SK-N-SH (cell line): ENCODE results near the gene ASGR1. TPM values are rescaled to one million over a fixed set of nuclear protein-coding genes. Genes with fewer than 3 reads are reported as not detected.

ENCODE experiments used
- CTCF ChIA-PET: fragments of 300-600, 350-600 bp; formaldehyde crosslinking; extraction: SDS; loops from one replicate; lab custom pipeline; 2021; lab: Yijun Ruan, JAX
- POLR2A ChIA-PET: fragments of 350-600 bp; sonication (Branson Sonifier 250); formaldehyde crosslinking; extraction: SDS; loops from one replicate; lab custom pipeline; 2020; ENCODE audit warnings: antibody characterized with exemption, inconsistent platforms; lab: Yijun Ruan, JAX
- DNase-seq: peaks from one replicate; pipeline ENCODE4 v3.0.0; 2012
- H2AFZ ChIP-seq: fragments of 200-600 bp; sonication (generic); 2 replicates; pipeline ENCODE4 v1.8.1; 2016; ENCODE audit warnings: antibody characterized with exemption, mild to moderate bottlenecking, low read depth
- H3F3A ChIP-seq: fragments of 200-600 bp; sonication (generic); replicated peaks from 2 replicates; pipeline ENCODE3; 2016; ENCODE audit warnings: antibody characterized with exemption, mild to moderate bottlenecking; ENCODE audit not compliant: insufficient read depth
- H3K27ac ChIP-seq, 2 experiments: fragments of 200-500 bp in 1 of 2; fragments of 200-600 bp in 1 of 2; sonication (Bioruptor generic) in 1 of 2; sonication (generic), shearing (Covaris generic) in 1 of 2; 2 replicates each; pipeline versions ENCODE4 v1.5.1 to v1.6.1; 2014 to 2016; ENCODE audit warnings: low read depth in 2 of 2, inconsistent platforms in 1 of 2, low read length in 1 of 2, mild to moderate bottlenecking in 1 of 2, mixed read lengths in 1 of 2
- H3K27me3 ChIP-seq: fragments of 200-600 bp; sonication (generic), shearing (Covaris generic); 2 replicates; pipeline ENCODE4 v1.6.1; 2016; ENCODE audit warnings: mixed run types; ENCODE audit not compliant: insufficient read depth
- H3K36me3 ChIP-seq, 2 experiments: fragments of 200-500 bp in 1 of 2; fragments of 200-600 bp in 1 of 2; sonication (Bioruptor generic) in 1 of 2; sonication (generic) in 1 of 2; replicated peaks in 1 of 2; 2 replicates each; pipeline versions ENCODE3 to v1.5.1; 2014 to 2016; ENCODE audit warnings: low read length in 1 of 2, mild to moderate bottlenecking in 1 of 2; ENCODE audit not compliant: insufficient read depth in 2 of 2, control insufficient read depth in 1 of 2
- H3K4me1 ChIP-seq, 2 experiments: fragments of 200-500 bp in 1 of 2; fragments of 200-600 bp in 1 of 2; sonication (Bioruptor generic) in 1 of 2; sonication (generic), shearing (Covaris generic) in 1 of 2; 2 replicates each; pipeline versions ENCODE4 v1.5.1 to v1.6.1; 2014 to 2016; ENCODE audit warnings: low read depth in 1 of 2, low read length in 1 of 2, mixed run types in 1 of 2; ENCODE audit not compliant: insufficient read depth in 2 of 2, control insufficient read depth in 1 of 2
- H3K4me2 ChIP-seq: fragments of 200-600 bp; sonication (generic), shearing (Covaris generic); 2 replicates; pipeline ENCODE4 v1.6.1; 2017; ENCODE audit warnings: mixed run types
- H3K4me3 ChIP-seq, 2 experiments: fragments of 200-500 bp in 1 of 2; fragments of 200-600 bp in 1 of 2; sonication (Bioruptor generic) in 1 of 2; sonication (generic), shearing (Covaris generic) in 1 of 2; 2 replicates each; pipeline versions ENCODE4 v1.5.1 to v1.8.1; 2014 to 2016; ENCODE audit warnings: low read depth in 2 of 2, inconsistent platforms in 1 of 2, low read length in 1 of 2, mild to moderate bottlenecking in 1 of 2, mixed read lengths in 1 of 2, moderate library complexity in 1 of 2
- H3K79me2 ChIP-seq: fragments of 200-600 bp; sonication (generic); 2 replicates; pipeline ENCODE4 v1.8.1; 2017; ENCODE audit warnings: mild to moderate bottlenecking; ENCODE audit not compliant: insufficient read depth
- H3K9ac ChIP-seq: fragments of 200-600 bp; sonication (generic); 2 replicates; pipeline ENCODE4 v1.6.1; 2017; ENCODE audit warnings: mixed run types
- H3K9me2 ChIP-seq: fragments of 200-600 bp; sonication (generic); 2 replicates; pipeline ENCODE4 v1.6.1; 2017; ENCODE audit warnings: mixed run types
- H3K9me3 ChIP-seq: fragments of 200-600 bp; sonication (generic); 2 replicates; pipeline ENCODE4 v1.6.1; 2017; ENCODE audit warnings: mixed run types, mild to moderate bottlenecking, moderate library complexity
- H4K20me1 ChIP-seq: fragments of 200-600 bp; sonication (generic); 2 replicates; pipeline ENCODE4 v1.6.1; 2017; ENCODE audit warnings: mild to moderate bottlenecking, mixed run types; ENCODE audit not compliant: insufficient read depth
- ELF1 ChIP-seq: IDR thresholded peaks from 2 replicates; pipeline ENCODE4 v1.4.0; 2012
- EP300 ChIP-seq, 2 experiments: IDR thresholded peaks; 2 replicates each; pipeline versions ENCODE4 v1.4.0 to v1.6.1; 2012; ENCODE audit warnings: borderline replicate concordance in 1 of 2, low read depth in 1 of 2, low read length in 1 of 2
- FOSL2 ChIP-seq: IDR thresholded peaks from 2 replicates; pipeline ENCODE4 v1.4.0; 2012; ENCODE audit warnings: low read depth, mild to moderate bottlenecking, moderate library complexity, borderline replicate concordance
- GABPA ChIP-seq: IDR thresholded peaks from 2 replicates; pipeline ENCODE4 v1.4.0; 2012; ENCODE audit warnings: low read depth, mild to moderate bottlenecking
- GATA2 ChIP-seq: sonication (generic); formaldehyde crosslinking; IDR thresholded peaks from 2 replicates; pipeline ENCODE4 v1.5.0; 2020; ENCODE audit warnings: mild to moderate bottlenecking, missing genetic modification reagents
- MEF2A ChIP-seq: IDR thresholded peaks from 2 replicates; pipeline ENCODE4 v1.4.0; 2012; ENCODE audit warnings: low read depth, borderline replicate concordance
- MXI1 ChIP-seq: IDR thresholded peaks from 2 replicates; pipeline ENCODE4 v1.6.1; 2012; ENCODE audit warnings: mild to moderate bottlenecking, low read depth, low read length, improper control_type of control experiment
- NRF1 ChIP-seq: IDR thresholded peaks from 2 replicates; pipeline ENCODE4 v1.6.1; 2012; ENCODE audit warnings: low read depth, mild to moderate bottlenecking, low read length
- POLR2AphosphoS5 ChIP-seq: IDR thresholded peaks from 2 replicates; pipeline ENCODE4 v1.6.1; 2012; ENCODE audit warnings: low read depth, low read length
- RAD21 ChIP-seq: IDR thresholded peaks from 2 replicates; pipeline ENCODE4 v1.6.1; 2012; ENCODE audit warnings: mild to moderate bottlenecking, low read length
- RFX5 ChIP-seq: IDR thresholded peaks from 2 replicates; pipeline ENCODE4 v1.6.1; 2012; ENCODE audit warnings: mild to moderate bottlenecking, improper control_type of control experiment, low read length
- SIN3A ChIP-seq: IDR thresholded peaks from 2 replicates; pipeline ENCODE4 v1.6.1; 2012; ENCODE audit warnings: low read depth, mild to moderate bottlenecking, low read length, moderate library complexity, borderline replicate concordance
- SMC3 ChIP-seq: IDR thresholded peaks from 2 replicates; pipeline ENCODE4 v1.6.1; 2012; ENCODE audit warnings: low read depth, low read length, improper control_type of control experiment
- TAF1 ChIP-seq: IDR thresholded peaks from 2 replicates; pipeline ENCODE4 v1.6.1; 2012; ENCODE audit warnings: low read depth, mild to moderate bottlenecking, low read length, moderate library complexity, borderline replicate concordance
- TCF12 ChIP-seq: IDR thresholded peaks from 2 replicates; pipeline ENCODE4 v1.4.0; 2012
- USF1 ChIP-seq: IDR thresholded peaks from 2 replicates; pipeline ENCODE4 v1.4.0; 2012; ENCODE audit warnings: low read depth, borderline replicate concordance
- ZBTB33 ChIP-seq: IDR thresholded peaks from 2 replicates; pipeline ENCODE4 v1.4.0; 2012; ENCODE audit warnings: low read depth, borderline replicate concordance
- WGBS: methylation state at CpG from one replicate; pipeline ENCODE4 v1.1.6; 2017; ENCODE audit warnings: low lambda C conversion rate; 5-methylcytosine and 5-hydroxymethylcytosine counted together
- polyA plus RNA-seq, 3 experiments: library from polyadenylated mRNA; depleted of rRNA; stranded (reverse); fragments of >200 nt; gene quantifications; 2 replicates each; pipeline ENCODE4 v1.2.3, GENCODE V29; 2012
- TF ChIP-seq, protein P1 (sequence below): IDR thresholded peaks from 2 replicates; pipeline ENCODE4 v1.6.1; 2012; ENCODE audit warnings: mild to moderate bottlenecking, low read depth, low read length, moderate library complexity

The ASGR1 gene
- polyA plus RNA-seq, 1 of the 3 experiments (the other 2 are of a cell fraction) = 2.1 TPM

- no peak overlapping the region for H3K27ac ChIP-seq
- WGBS = 31% methylated on average over 5 of the region's 5 CpGs
- no peaks in the 10 kb centered on the region for H3K4me1 ChIP-seq
- no peak overlapping the region for H3K9ac ChIP-seq
- H3K27me3 ChIP-seq = peaks cover 85% of the 10 kb centered on the region
- no peaks in the 10 kb centered on the region for H3K9me2 ChIP-seq
- H3F3A ChIP-seq = peaks cover 4% of the 10 kb centered on the region
- H3K79me2 ChIP-seq = no peaks in the 10 kb centered on the region
- TF ChIP-seq MEF2A = no peak
- no peak for TF ChIP-seq GATA2 (CRISPR knock-in tag)
- no peak for TF ChIP-seq FOSL2
- TF ChIP-seq RFX5 = no peak
- no peak for TF ChIP-seq ZBTB33
- TF ChIP-seq ELF1 = no peak
- no peak for TF ChIP-seq TCF12
- TF ChIP-seq NRF1 = no peak
- no peak for TF ChIP-seq MXI1
- TF ChIP-seq USF1 = no peak
- no peak for TF ChIP-seq GABPA
- no peak for TF ChIP-seq EP300 (IDR thresholded peaks at IDR 0.05; ENCODE audit: borderline replicate concordance in 1 of 2, low read depth in 1 of 2, low read length in 1 of 2)
- TF ChIP-seq SIN3A = no peak
- TF ChIP-seq TAF1 = no peak
- no peak for TF ChIP-seq POLR2AphosphoS5
- no peak for TF ChIP-seq RAD21
- TF ChIP-seq, protein P1, sequence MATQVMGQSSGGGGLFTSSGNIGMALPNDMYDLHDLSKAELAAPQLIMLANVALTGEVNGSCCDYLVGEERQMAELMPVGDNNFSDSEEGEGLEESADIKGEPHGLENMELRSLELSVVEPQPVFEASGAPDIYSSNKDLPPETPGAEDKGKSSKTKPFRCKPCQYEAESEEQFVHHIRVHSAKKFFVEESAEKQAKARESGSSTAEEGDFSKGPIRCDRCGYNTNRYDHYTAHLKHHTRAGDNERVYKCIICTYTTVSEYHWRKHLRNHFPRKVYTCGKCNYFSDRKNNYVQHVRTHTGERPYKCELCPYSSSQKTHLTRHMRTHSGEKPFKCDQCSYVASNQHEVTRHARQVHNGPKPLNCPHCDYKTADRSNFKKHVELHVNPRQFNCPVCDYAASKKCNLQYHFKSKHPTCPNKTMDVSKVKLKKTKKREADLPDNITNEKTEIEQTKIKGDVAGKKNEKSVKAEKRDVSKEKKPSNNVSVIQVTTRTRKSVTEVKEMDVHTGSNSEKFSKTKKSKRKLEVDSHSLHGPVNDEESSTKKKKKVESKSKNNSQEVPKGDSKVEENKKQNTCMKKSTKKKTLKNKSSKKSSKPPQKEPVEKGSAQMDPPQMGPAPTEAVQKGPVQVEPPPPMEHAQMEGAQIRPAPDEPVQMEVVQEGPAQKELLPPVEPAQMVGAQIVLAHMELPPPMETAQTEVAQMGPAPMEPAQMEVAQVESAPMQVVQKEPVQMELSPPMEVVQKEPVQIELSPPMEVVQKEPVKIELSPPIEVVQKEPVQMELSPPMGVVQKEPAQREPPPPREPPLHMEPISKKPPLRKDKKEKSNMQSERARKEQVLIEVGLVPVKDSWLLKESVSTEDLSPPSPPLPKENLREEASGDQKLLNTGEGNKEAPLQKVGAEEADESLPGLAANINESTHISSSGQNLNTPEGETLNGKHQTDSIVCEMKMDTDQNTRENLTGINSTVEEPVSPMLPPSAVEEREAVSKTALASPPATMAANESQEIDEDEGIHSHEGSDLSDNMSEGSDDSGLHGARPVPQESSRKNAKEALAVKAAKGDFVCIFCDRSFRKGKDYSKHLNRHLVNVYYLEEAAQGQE = no peak
- no peak for TF ChIP-seq SMC3
- H2AFZ ChIP-seq = no peak overlapping the region
- no peaks in the 10 kb centered on the region for H3K36me3 ChIP-seq
- H3K4me3 ChIP-seq = no peak overlapping the region
- H4K20me1 ChIP-seq = no peaks in the 10 kb centered on the region
- DNase-seq = no peak
- CTCF ChIA-PET = interaction anchor here (1.0 to 5.0 kb wide), 5 partner anchors 8 to 79 kb away, joined by 3 to 24 read pairs (median 5); no protein-coding TSS in a partner anchor
- H3K4me2 ChIP-seq = no peak overlapping the region
- H3K9me3 ChIP-seq = no peaks in the 10 kb centered on the region
- POLR2A ChIA-PET = no interaction called here
These were observed 54.2 kb downstream of the ASGR1 start for GRCh38 chr17:7124923-7125322.
